HG03097 (cell line): Measurements from ENCODE around the gene MX2.

Experiments used
- ATAC-seq: cut with Tn5 transposase; IDR thresholded peaks from one replicate; pipeline ENCODE4 v1.9.1; 2021; ENCODE audit not compliant: unreplicated experiment, low FRiP score

Gene MX2

DNA sequence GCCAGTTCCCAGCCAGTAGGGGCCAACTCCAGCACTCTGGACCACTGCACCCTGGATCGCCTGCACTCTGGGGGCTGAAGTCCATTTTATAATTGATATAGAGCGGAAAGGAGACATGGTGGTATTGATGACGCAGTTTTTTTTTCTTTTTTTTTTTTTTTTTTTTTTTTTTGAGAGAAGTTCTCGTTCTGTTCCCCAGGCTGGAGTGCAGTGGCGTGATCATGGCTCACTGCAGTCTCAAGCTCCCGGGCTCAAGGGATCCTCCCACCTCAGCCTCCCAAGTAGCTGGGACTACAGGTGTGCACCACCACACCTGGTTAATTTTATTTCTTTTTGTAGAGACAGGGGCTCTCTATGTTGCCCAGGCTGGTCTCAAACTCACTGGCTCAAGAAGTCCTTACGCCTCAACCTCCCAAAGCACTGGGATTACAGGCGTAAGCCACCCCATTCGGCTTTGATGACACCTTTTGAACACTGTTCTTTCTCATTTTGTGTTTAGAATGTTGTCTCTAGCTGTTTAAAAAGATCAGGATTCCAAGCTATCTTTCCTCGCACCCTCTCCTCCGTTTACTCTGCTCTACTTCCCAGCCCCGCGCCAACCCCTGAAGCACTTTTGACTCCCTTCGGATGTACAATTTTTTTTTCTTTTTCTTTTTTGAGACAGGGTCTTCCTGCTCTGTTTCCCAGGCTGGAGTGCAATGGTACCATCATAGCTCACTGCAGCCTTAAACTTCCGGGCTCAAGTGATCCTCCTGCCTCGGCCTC is 960 bp downstream of the MX2 start:
- no peak for ATAC-seq

DNA sequence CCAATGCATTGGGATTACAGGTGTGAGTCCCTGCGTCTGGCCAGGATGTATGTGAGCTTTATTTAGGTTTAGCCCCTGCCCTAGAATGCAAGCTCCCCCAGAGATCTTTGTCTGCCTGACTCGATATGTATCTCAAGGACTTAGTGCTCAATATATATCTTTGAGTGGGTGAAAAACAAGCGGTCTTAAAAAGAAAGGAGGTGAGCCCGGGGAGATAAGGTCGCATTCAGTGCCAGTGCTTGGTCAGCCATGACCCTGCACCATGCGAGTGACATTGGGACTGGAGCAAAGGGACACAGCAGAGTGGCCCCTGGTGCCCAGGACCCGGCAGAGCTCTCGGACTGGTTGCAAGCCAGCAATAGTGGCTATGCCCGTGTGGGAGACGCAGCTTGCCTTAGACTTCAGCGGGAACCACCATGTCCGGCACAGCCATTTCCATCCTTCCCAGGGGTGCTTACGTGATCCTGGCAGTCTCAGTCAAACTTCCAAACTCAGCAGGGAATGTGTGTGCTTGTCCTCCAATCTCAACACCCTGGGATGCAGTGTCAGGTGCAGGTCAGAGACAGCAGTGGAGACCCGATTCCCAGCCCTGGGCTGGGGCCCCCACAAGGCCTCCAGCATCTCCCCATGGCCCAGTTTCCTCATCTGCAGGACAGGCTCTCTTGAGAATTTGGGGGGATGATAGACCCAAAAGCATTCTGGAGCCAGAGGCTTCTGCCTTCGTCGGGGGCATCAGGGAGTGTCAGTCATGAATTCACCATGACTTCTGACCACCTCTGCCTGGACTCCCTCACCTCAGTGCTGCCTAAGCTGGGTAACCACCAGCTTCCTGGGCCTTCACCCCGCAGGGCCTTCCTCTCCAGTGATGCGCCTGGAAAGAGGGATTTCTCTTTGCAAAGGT is 1.8 kb downstream of the MX2 start:
- no peak for ATAC-seq

DNA sequence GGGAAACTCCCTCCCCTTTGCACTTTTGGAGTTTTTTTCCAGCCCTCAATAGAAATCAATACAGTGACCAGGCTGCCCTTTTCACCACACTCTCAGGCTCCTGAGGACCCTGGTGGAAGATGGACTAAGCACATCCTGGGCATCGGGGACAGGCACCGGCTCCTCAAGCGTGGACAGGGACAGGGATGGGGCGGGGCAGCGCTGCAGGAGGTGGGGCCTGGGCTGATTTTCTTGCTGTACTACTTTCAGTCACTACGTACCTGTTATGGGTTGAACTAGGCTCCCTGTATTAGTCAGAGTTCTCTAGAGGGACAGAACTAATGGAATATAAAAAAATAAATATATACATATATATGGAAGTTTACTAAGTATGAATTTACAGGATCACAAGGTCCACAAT is 2.5 kb downstream of the MX2 start:
- no peak for ATAC-seq

DNA sequence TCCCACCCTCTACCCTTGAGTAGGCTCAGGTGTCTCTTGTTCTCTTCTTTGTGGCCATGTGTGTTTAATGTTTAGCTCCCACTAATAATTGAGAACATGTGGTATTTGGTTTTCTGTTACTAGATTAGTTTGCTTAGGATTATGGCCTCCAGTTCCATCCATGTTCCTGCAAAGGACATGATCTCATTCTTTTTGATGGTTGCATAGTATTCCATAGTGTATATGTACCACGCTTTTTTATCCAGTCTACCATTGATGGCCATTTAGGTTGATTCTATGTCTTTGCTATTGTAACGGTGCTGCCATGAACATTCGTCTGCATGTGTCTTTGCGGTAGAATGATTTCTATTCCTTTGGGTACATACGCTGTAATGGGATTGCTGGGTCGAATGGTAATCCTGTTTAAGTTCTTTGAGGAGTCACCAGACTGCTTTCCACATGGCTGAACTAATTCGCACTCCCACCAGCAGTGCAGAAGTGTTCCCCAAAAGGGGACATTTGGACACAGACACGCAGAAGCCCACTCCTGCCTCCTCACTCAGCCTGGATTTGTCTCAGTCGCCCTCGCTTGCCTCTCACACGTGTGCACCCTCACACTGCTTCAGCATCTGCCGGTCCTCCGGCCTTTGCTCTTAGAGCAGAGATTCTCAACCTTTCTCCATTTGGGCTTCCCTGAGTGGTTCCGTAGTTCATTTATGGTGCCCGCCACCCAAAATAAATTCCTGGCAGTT is 3.7 kb downstream of the MX2 start:
- no peak for ATAC-seq

DNA sequence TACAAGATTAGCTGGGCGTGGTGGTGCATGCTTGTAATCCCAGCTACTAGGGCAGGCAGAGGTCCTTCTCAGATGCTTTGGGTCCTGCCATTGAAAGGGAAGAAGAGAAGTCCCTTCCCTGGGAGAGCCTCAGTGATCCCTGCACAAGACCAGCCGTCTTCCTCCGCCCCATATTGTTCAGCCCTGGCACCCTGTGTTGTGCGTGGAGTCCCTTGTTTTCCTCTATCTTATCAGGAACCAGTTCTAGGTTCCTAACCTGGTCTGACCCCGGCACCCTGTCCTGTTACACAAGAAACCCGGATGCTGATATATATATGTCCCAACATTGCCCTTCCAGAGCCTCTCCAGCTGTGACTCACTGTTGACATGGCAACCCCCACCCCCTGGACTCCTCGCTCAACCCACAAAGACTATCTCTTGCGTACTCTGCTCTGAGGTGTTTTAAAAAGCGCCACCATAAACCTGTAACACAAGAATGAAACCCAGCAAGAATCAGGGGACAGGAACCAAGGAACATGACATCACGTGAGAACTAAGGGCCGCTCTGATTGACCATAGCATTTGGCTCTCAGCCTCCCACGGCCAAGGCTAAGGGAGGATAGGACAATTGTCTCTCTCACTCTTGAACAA is 4.8 kb downstream of the MX2 start:
- ATAC-seq, result no peak

DNA sequence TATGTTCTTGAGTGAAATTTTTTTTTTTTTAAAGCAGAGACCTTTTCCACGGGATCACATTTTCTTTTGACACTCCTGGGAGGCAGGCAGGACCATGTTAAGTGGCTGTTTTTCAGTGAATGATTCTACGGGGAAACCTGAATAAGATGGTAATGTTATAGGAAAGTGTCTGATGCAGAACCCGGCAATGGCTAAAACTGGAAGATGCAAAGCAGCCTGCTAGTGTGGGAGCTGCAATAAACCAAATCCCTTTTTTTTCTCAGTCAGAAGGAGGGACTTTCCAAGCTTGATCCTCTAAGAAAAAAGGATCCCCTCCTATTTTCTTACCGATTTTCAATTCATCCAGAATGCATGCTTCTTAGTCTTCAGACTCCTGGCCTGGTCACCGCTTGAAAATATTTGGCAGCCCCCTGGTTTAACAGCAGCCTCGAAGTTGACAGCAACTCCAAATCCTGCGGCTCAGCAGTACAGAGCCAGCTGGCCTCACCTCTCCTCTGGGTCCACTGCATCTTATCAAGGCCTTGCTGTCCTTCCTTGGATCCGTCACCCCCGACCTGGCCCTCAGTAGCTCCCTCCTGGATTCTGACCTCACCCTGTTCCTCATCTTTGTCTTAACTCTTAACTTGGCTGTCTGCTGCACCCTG is 5.6 kb downstream of the MX2 start:
- no peak for ATAC-seq

DNA sequence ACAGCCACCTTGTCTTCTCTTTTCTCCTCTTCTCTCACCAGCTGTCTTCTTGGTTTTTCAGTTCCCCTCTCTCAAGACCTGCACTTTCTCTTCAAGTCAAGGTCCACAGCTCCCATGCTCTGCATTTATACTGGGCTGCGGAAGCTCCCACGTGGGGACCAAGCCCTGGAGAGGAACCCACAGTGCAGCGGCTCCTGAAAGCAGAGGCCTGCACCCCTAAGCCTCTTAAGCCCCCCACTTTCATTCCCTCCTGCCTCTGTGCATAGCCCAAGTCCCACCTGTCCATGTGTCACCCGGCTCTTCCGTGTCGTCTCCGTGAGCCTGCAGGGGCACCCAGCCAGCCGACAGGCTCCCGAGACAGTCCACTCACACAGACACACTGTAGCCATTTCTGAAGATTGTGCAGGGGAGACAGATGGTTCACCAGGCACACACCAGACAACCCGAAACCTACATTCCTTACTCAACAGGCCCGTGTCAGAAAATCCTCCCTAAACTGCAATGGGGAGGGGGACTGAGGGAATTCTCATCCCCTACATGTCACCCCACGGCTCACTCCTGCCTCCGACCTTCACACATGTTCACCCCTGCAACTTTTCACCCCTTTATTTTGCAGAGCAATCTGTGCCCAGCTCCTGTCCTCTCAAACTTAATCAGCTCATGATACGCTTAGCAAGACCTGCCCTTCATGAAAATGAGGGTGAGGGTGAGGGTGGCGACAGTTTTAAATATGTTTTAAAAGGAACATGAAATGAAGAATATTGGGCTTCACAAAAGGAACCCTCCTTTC is 6.3 kb downstream of the MX2 start:
- ATAC-seq, result peak; percentile 55

DNA sequence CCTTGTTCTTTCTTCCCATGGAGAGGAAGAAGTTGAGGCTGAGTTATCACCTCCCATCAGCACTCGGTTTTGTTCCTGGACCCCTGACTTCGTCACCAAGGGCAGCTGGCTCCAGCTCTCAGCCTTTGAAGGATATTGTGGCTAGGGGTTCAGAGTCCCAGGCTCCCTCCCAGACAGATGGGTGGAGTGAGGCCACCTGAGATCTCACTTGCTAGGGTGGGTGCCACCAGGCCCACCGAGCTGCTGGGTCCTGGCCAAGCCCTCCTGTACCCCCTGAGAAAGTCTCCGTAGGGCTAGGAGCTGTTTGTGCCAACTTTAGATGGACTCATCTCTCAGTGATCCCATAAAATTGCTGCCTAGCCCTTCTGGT is 6.9 kb downstream of the MX2 start:
- ATAC-seq, result no peak

DNA sequence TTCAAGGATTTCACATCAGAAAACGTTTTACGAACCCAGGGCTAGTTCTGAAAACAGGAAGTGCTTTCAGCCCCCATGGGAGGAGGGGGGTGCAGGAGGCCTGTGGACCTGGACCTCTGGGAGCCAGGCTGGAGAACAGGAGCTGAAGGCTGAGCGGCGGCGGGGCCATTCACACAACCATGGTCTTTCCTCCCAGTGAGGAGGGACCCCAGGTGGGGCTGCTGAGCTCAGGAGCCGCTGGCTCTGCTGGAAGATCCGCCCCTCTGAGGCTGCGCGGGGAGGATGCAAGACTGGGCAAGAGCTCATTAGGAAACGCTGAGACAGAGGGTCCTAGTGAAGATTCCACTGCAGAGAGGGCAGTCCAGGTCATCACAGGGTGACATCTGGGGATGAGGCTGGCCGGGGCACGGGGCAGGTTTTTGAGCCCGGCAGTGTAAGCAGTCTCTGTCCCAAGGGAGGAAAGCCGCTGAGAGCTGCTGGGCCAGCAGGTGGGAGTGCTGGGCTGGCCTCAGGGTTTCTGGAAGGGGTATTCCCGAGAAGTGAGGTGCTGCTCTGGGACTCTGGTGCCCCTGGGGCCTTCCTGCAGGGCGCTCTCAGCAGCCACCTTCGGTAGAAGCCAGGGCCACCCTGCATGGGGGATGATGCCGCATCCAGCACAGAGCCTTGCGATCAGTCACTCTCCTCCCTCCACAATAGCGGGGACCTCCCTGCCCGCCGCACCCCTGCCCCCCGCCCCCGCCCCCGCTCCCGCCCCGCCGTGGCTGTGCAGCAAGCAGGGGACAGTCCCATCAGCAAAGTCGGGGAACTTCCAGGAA is 7.5 kb downstream of the MX2 start:
- peak; percentile 43 for ATAC-seq

DNA sequence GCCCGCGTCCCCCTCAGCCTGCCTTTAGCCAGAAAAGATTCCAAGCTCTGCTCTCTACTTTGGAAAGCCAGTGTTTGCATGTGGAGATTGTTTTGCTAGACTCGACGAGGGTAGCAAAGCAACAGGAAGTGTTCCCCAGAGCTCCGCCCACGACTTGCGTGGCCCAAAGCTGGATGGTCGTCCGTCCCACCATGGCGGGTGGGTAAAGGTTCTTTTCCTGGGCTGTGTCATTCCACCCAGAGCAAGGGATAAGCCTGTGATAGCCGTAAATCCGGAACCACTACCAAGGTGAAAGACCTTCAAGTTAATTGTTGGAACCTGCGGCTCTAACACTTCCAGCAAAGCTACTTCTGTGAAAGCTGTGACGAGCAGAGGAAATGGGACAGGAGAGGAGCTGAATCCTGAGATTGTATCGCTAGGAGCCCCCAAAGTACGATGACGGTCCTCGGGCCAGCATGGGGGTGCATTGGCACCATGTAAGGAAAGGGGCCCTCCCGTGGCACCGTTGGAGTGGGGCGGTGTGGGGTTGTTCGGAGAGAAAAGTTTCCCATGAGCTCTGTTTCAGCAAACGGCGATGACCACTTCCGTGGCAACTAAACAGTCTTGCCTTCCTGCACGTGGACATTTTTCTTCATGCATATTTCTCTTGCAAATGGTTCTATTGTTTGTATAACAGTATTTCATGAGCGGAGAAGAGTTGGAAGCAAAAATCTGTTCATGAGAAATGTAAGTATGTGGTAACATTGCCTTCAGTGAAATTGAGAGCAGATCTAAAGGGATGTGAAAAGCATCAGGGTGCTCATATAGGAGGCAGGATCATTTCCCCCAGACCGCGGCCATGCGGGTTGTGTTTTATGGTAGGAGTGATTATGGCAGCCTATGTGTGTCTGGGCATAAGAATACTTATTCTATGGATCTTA is 8.4 kb downstream of the MX2 start:
- no peak for ATAC-seq

DNA sequence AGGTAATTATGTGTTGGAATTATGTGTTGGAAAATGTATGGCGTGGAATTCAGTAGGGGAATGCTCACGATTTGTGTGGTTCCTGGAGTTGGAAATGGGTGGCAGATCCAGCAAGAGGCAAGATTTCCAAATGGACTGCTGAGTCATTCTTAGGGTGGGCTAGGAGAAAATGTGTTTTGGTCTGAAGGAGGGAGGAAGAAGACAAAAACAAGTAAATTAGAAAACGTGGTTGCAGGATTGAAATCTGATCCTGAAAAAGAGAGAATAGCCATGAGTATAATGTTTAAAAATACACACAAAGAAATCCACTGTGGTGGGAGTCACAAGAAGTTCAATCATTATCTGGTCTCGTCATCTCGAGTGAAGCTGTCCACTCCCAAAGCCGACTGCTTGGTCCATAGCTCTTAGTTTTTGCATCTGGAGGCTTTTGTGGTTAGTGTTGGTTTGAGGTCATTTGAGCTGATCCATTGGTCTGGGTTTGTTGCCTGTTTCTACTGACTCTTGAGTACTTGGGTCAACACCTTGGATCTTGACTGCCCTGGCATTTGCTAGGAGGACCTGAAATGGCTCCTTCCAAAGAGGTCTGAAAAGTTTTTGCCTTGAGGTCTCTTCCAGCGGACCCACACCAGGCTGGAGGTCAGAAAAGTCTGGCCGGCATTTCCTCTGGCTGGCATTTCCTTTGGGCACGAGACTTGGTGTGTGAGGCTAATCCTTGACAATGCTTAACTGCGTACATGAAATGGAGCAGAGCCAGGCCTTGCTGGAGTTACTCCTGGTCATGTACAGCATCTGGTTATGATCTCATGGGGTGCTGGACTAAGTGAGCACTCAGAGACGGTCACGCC is 9.2 kb downstream of the MX2 start:
- no peak for ATAC-seq

DNA sequence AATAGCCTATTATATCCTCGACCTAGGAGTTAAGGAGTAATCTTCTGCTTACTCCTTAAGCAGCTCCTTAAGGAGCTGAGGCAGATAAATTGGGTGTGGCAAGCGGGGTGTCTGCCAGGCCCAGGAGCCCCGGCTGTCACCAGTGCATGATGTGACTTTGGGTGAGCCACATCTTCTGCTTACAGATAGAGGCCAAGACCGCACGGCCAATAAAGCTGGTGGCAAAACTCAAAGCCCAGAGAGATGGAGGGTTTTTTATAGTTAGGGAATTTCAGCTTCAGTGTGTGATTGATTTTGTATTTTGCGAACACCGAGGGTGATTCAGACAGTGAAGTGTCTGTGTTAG is 9.8 kb downstream of the MX2 start:
- ATAC-seq, result no peak

DNA sequence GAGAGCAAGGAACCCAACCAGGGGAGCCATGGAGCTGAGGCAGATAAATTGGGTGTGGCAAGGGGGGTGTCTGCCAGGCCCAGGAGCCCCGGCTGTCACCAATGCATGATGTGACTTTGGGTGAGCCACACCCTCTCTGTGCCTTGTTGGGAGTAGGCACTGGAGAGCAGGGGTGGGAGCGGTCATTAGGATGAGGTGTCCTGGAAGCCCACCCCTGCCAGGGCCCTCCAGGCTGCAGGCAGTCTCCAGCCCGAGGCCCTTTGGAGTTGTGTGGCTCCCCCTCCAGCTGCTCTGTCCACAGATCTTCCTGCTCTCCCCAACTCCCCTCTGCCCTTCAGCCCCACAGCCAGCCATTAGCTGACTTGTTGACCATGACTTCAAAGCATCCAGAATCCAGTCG is 11.4 kb downstream of the MX2 start:
- no peak for ATAC-seq

DNA sequence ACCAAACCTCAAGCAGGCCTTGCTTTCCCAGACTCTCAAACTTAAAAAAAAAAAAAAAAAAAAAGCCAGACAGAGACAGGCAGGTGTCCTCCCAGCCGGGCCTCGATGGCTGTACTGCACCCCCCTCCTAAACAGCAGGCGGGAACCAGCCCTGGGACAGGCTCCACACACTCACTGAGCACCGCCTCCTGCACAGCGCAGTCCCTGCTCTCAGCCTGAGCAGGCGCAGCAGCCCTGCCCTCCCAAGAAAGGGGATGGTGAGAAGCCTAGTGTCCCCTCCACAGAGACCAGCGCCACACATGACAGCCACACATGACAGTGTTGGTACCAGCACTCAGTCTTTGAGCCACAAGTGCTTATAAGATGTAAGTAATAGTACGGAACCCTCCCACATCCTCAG is 11.9 kb downstream of the MX2 start:
- no peak for ATAC-seq

DNA sequence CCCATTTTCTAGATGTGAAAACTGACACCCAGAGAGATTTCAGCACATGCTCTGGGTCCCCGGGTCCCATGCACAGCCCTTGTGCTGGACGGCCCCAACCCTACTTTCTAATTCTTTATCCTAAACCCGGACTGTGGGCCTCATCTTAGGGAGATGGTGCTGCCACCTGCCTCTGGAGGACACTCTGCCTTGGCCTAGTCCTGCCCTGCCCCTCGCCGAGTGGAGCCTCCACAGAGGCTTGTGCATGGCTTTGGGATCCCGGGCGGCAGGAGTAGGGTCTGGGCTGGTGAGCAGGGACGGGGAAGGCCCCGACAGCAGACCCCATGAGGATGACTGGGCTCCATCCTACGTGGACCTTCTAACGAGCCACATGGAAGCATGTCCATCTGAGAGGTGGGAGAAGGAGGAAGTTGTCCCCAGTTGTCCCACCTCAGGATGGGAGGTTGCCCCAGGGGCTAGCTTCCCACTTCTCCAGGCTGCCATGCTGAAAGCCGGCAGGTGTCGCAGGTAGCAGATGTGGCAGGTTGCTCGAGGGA is 12.4 kb downstream of the MX2 start:
- ATAC-seq, result no peak

DNA sequence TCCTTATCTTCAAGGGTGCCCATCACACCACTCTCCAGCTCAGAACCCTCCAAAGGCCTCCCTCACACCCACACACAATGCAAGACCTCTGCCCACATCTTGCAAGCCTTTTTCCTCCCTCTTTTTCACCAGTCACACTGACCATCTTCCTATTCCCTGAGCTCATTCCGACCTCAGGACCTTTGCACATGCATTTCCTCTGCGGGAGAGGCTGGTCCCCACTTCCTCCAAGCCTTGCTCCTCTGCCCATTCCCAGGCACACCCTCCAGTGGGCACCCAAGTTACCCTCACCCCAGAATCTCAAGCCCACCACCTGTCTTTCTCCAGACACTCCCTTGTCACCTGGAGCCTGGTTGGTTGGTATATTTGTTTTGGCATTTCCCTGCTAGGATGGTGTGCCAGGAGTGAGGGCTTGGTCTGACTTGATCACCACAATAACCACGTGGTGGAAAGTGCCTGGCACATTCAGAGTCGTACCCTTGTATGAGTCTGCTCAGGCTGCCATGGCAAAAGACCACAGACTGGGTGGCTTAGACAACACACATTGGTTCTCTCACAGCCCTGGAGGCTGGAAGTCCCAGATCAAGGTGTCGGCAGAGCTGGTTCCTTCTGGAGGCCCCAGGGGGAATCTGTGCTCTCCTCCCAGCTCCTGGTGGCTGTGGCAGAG is 13.2 kb downstream of the MX2 start:
- no peak for ATAC-seq
